IMR-90 (cell line): ENCODE measurements around the gene RPS6KA5. TPM values are rescaled to one million over a fixed set of nuclear protein-coding genes. Genes with fewer than 3 reads are reported as not detected.

ENCODE experiments used
- ATAC-seq: fragments of 200-7000 bp; cut with Tn5 transposase; 2 replicates; pipeline ENCODE4 v1.9.1; 2020; ENCODE audit warnings: low read depth, mild to moderate bottlenecking, moderate library complexity
- BruUV-seq: library from RNA; stranded (reverse); fragments of 400-500 nt; replicated peaks from 2 replicates; lab custom pipeline; 2021; lab: Mats Ljungman, UMichigan
- CTCF ChIA-PET: fragments of 300-600 bp; formaldehyde crosslinking; extraction: SDS; loops from one replicate; lab custom pipeline; 2021; ENCODE audit warnings: antibody characterized with exemption; lab: Yijun Ruan, JAX
- POLR2A ChIA-PET: fragments of 300-600 bp; sonication (Branson Sonifier 250); formaldehyde crosslinking; loops from one replicate; lab custom pipeline; 2022; ENCODE audit warnings: antibody characterized with exemption; ENCODE audit not compliant: unreplicated experiment; lab: Charles Lee
- DNase-seq: peaks from one replicate; pipeline ENCODE4 v3.0.0; 2013
- H2AFZ ChIP-seq: replicated peaks from 2 replicates; pipeline ENCODE3; 2013; ENCODE audit warnings: low read length, mild to moderate bottlenecking; ENCODE audit not compliant: poor library complexity
- H2AK5ac ChIP-seq: 2 replicates; pipeline ENCODE4 v1.6.1; 2013; ENCODE audit warnings: low read depth, low read length, inconsistent platforms
- H2AK9ac ChIP-seq: replicated peaks from 2 replicates; pipeline ENCODE3; 2013; ENCODE audit warnings: mild to moderate bottlenecking, low read depth, low read length, moderate library complexity; ENCODE audit not compliant: poor library complexity
- H2BK120ac ChIP-seq: 2 replicates; pipeline ENCODE4 v1.6.1; 2013; ENCODE audit warnings: low read depth, low read length, inconsistent platforms
- H2BK15ac ChIP-seq: 3 replicates; pipeline ENCODE4 v1.6.1; 2013; ENCODE audit warnings: low read depth, low read length, inconsistent platforms
- H2BK20ac ChIP-seq: 2 replicates; pipeline ENCODE4 v1.6.1; 2013; ENCODE audit warnings: low read depth, mild to moderate bottlenecking, inconsistent platforms, low read length, moderate library complexity
- H2BK5ac ChIP-seq: 2 replicates; pipeline ENCODE4 v1.6.1; 2013; ENCODE audit warnings: mild to moderate bottlenecking, low read depth, low read length, inconsistent platforms; ENCODE audit not compliant: poor library complexity, severe bottlenecking
- H3K14ac ChIP-seq: replicated peaks from 2 replicates; pipeline ENCODE4 v1.6.1; 2013; ENCODE audit warnings: low read depth, low read length, inconsistent platforms
- H3K18ac ChIP-seq: 2 replicates; pipeline ENCODE4 v1.6.1; 2013; ENCODE audit warnings: low read depth, low read length, control low read depth
- H3K23ac ChIP-seq: 2 replicates; pipeline ENCODE4 v1.6.1; 2013; ENCODE audit warnings: low read depth, low read length, inconsistent platforms
- H3K27ac ChIP-seq: 2 replicates; pipeline ENCODE4 v1.5.1; 2013; ENCODE audit warnings: mild to moderate bottlenecking, control low read depth, low read length; ENCODE audit not compliant: insufficient read depth
- H3K27me3 ChIP-seq: 2 replicates; pipeline ENCODE4 v1.6.1; 2013; ENCODE audit warnings: low read length; ENCODE audit not compliant: control insufficient read depth, insufficient read depth
- H3K36me3 ChIP-seq: 2 replicates; pipeline ENCODE4 v1.6.1; 2013; ENCODE audit warnings: low read length, mixed read lengths; ENCODE audit not compliant: control insufficient read depth, insufficient read depth
- H3K4ac ChIP-seq: 2 replicates; pipeline ENCODE4 v1.6.1; 2013; ENCODE audit warnings: low read depth, low read length, inconsistent platforms
- H3K4me1 ChIP-seq: 2 replicates; pipeline ENCODE4 v1.6.1; 2013; ENCODE audit warnings: low read length, mixed read lengths; ENCODE audit not compliant: control insufficient read depth, insufficient read depth
- H3K4me2 ChIP-seq: 2 replicates; pipeline ENCODE4 v1.6.1; 2013; ENCODE audit warnings: low read depth, mild to moderate bottlenecking, control low read depth, low read length, moderate library complexity
- H3K4me3 ChIP-seq: 2 replicates; pipeline ENCODE4 v1.5.1; 2013; ENCODE audit warnings: low read depth, mild to moderate bottlenecking, control low read depth, low read length, moderate library complexity; ENCODE audit not compliant: insufficient read depth
- H3K56ac ChIP-seq: 2 replicates; pipeline ENCODE4 v1.6.1; 2013; ENCODE audit warnings: low read length, inconsistent platforms; ENCODE audit not compliant: insufficient read depth; ENCODE audit errors: extremely low read depth
- H3K79me1 ChIP-seq, 2 experiments: 2 replicates each; pipeline ENCODE4 v1.6.1; 2013; ENCODE audit warnings: low read length in 2 of 2, inconsistent platforms in 1 of 2, low read depth in 1 of 2
- H3K9ac ChIP-seq: 2 replicates; pipeline ENCODE4 v1.6.1; 2013; ENCODE audit warnings: low read depth, low read length, control low read depth
- H3K9me1 ChIP-seq: 2 replicates; pipeline ENCODE4 v1.6.1; 2013; ENCODE audit warnings: low read length, inconsistent platforms; ENCODE audit not compliant: insufficient read depth
- H3K9me3 ChIP-seq: 2 replicates; pipeline ENCODE4 v1.6.1; 2013; ENCODE audit warnings: low read length; ENCODE audit not compliant: control insufficient read depth, insufficient read depth
- H4K20me1 ChIP-seq: 2 replicates; pipeline ENCODE4 v1.6.1; 2013; ENCODE audit warnings: low read length, inconsistent platforms; ENCODE audit not compliant: insufficient read depth
- H4K5ac ChIP-seq: 2 replicates; pipeline ENCODE4 v1.6.1; 2013; ENCODE audit warnings: mild to moderate bottlenecking, low read depth, low read length, control low read depth
- H4K8ac ChIP-seq, 2 experiments: 2 replicates each; pipeline ENCODE4 v1.6.1; 2013; ENCODE audit warnings: low read depth in 2 of 2, low read length in 2 of 2, control low read depth in 1 of 2, inconsistent platforms in 1 of 2
- H4K91ac ChIP-seq: 2 replicates; pipeline ENCODE4 v1.6.1; 2013; ENCODE audit warnings: low read depth, low read length, inconsistent platforms; ENCODE audit not compliant: insufficient read depth
- CHD1 ChIP-seq: IDR thresholded peaks from 2 replicates; pipeline ENCODE4 v1.6.1; 2012; ENCODE audit warnings: low read depth, low read length, improper control_type of control experiment
- ELK1 ChIP-seq: fragments of 150-350 bp; IDR thresholded peaks from 2 replicates; pipeline ENCODE4 v1.6.1; 2016; ENCODE audit warnings: low read depth, mild to moderate bottlenecking, low read length, moderate library complexity, borderline replicate concordance
- MAZ ChIP-seq: IDR thresholded peaks from 2 replicates; pipeline ENCODE4 v1.6.1; 2012; ENCODE audit warnings: low read depth, mild to moderate bottlenecking, low read length, improper control_type of control experiment, moderate library complexity, borderline replicate concordance
- NFE2L2 ChIP-seq: fragments of 150-350 bp; IDR thresholded peaks from 2 replicates; pipeline ENCODE4 v1.6.1; 2016; ENCODE audit warnings: low read depth, mild to moderate bottlenecking, low read length
- POLR2A ChIP-seq: IDR thresholded peaks from 2 replicates; pipeline ENCODE4 v1.6.1; 2012; ENCODE audit warnings: mild to moderate bottlenecking, low read depth, low read length
- SMC3 ChIP-seq: fragments of 150-350 bp; IDR thresholded peaks from 2 replicates; pipeline ENCODE4 v1.6.1; 2016; ENCODE audit warnings: low read depth, mild to moderate bottlenecking, antibody characterized with exemption, low read length, moderate library complexity
- WGBS, 2 experiments: methylation state at CpG; one replicate each; pipeline versions ENCODE4 v1.1.5 to v1.1.7; 2013; ENCODE audit warnings: missing lambda C conversion rate in 2 of 2; ENCODE audit not compliant: insufficient read length in 1 of 2; ENCODE audit errors: extremely low coverage in 2 of 2; 5-methylcytosine and 5-hydroxymethylcytosine counted together
- dilution Hi-C: fragments of 300-500 bp; cut with HindIII; formaldehyde crosslinking; loops from one replicate; pipeline ENCODE4 v1.14.3; 2018; ENCODE audit warnings: low sequenced_read_pairs; ENCODE audit not compliant: unreplicated experiment
- in situ Hi-C: fragments of 300-500 bp; cut with MboI; formaldehyde crosslinking; loops from 3 replicates; pipeline ENCODE4 v1.14.3; 2019; ENCODE audit warnings: low sequenced_read_pairs, inconsistent platforms, mixed read lengths
- intact Hi-C: fragments of 100-400 bp; cut with micrococcal nuclease; formaldehyde crosslinking; loops from 2 replicates; pipeline ENCODE4 v1.10.0; 2022
- polyA plus RNA-seq, 3 experiments: library from polyadenylated mRNA; depleted of rRNA; stranded (reverse); fragments of >200 nt; gene quantifications; 2 replicates each; pipeline ENCODE4 v1.2.3, GENCODE V29; 2012; ENCODE audit warnings: low replicate concordance in 1 of 3
- total RNA-seq: library from RNA; depleted of rRNA; stranded (reverse); fragments of >200 nt; gene quantifications from 2 replicates; pipeline ENCODE4 v1.2.3, GENCODE V29; 2012

The RPS6KA5 gene
- total and polyA plus RNA-seq, 2 of the 4 experiments (the other 2 are of a cell fraction), result 0.36 TPM

- Histone ChIP-seq H3K23ac (no peak overlapping the region), H2BK15ac (no peak overlapping the region), H3K4me2 (no peak overlapping the region), H2BK5ac (no peak overlapping the region), H3K4me3 (no peak overlapping the region), H3K9me3 (no peaks in the 10 kb centered on the region), H3K4me1 (no peaks in the 10 kb centered on the region), H3K4ac (no peak overlapping the region), H2BK120ac (no peak overlapping the region), H4K91ac (no peak overlapping the region), H3K27me3 (no peaks in the 10 kb centered on the region), H3K18ac (no peak overlapping the region), H4K5ac (no peak overlapping the region), H3K9me1 (no peaks in the 10 kb centered on the region), H4K20me1 (no peaks in the 10 kb centered on the region), H2AK9ac (no peak overlapping the region), H3K14ac (no peak overlapping the region), H2BK20ac (no peak overlapping the region), H3K36me3 (no peaks in the 10 kb centered on the region), H3K9ac (no peak overlapping the region), H3K56ac (no peak overlapping the region), H4K8ac (no peak overlapping the region), H2AK5ac (no peak overlapping the region), H3K79me1 (no peaks in the 10 kb centered on the region), H3K27ac (no peak overlapping the region), H2AFZ (no peak overlapping the region)
- no CpG with 5 or more reads among the region's 3 CpGs for WGBS, 2 experiments
- CTCF ChIA-PET, result no interaction called here
- POLR2A ChIA-PET, result no interaction called here
- TF ChIP-seq POLR2A, result no peak
- no peak for TF ChIP-seq SMC3
- TF ChIP-seq MAZ, result no peak
- TF ChIP-seq ELK1, result no peak
- no peak for TF ChIP-seq NFE2L2
- no peak for TF ChIP-seq CHD1
- dilution Hi-C loops (no loop called here), in situ Hi-C loops (no loop called here), intact Hi-C loops (no loop called here)
- ATAC-seq (no peak), DNase-seq (no peak)
- no TSS peak for BruUV-seq
Observed at GRCh38 chr14:90990141-90990540, 70.3 kb downstream of the RPS6KA5 start.
